Stimulated activated CD8-positive, alpha-beta memory T cell treated with anti-CD3 and anti-CD28 coated beads, Interleukin-12 subunit alpha, Interleukin-12 subunit beta, amount 100 ng/mL, for 24 hours (primary cell): Measurements from ENCODE around the gene OR1M1.
"Not testable (repeated sequence)": the region's sequence is repeated elsewhere in the genome, so short reads cannot be mapped to it uniquely, and the experiment has no call there.

ENCODE experiments used
- DNase-seq: peaks from one replicate; pipeline ENCODE4 v3.0.0-alpha.2; 2020; ENCODE audit errors: extremely low read depth

OR1M1 gene

GRCh38 chr19:9086761-9087160, at the start of gene OR1M1:
TSS of gene OR1M1 (plus strand) at chr19:9087061. CDS start at chr19:9093245, 6,184 bp downstream.
- no peak for DNase-seq

- DNase-seq = no peak
Observed at GRCh38 chr19:9037400-9038062, 49.3 kb upstream of the OR1M1 start.

- DNase-seq = no peak
Observed at GRCh38 chr19:9039728-9040127, 47.1 kb upstream of the OR1M1 start.

- DNase-seq = no peak
Observed at GRCh38 chr19:9040131-9040530, 46.7 kb upstream of the OR1M1 start.

GRCh38 chr19:9041023-9041422, 45.8 kb upstream of the OR1M1 start:
- DNase-seq = no peak

GRCh38 chr19:9043524-9043923, 43.3 kb upstream of the OR1M1 start:
- DNase-seq = no peak

GRCh38 chr19:9044449-9044848, 42.4 kb upstream of the OR1M1 start:
- no peak for DNase-seq

GRCh38 chr19:9046694-9047093, 40.2 kb upstream of the OR1M1 start:
- no peak for DNase-seq

GRCh38 chr19:9052894-9053293, 34.0 kb upstream of the OR1M1 start:
- DNase-seq = no peak

GRCh38 chr19:9053674-9054073, 33.2 kb upstream of the OR1M1 start:
- not testable (repeated sequence) for DNase-seq

GRCh38 chr19:9054207-9054606, 32.7 kb upstream of the OR1M1 start:
- no peak for DNase-seq

GRCh38 chr19:9054765-9055164, 32.1 kb upstream of the OR1M1 start:
- no peak for DNase-seq

GRCh38 chr19:9056131-9056530, 30.7 kb upstream of the OR1M1 start:
- DNase-seq = not testable (repeated sequence)

GRCh38 chr19:9057505-9058258, 29.2 kb upstream of the OR1M1 start:
- DNase-seq = no peak

GRCh38 chr19:9058905-9059667, 27.8 kb upstream of the OR1M1 start:
- DNase-seq = no peak

- no peak for DNase-seq
Observed at GRCh38 chr19:9060564-9061340, 26.1 kb upstream of the OR1M1 start.

GRCh38 chr19:9061879-9062278, 25.0 kb upstream of the OR1M1 start:
- DNase-seq = no peak

GRCh38 chr19:9065457-9066014, 21.3 kb upstream of the OR1M1 start:
- no peak for DNase-seq

- DNase-seq = no peak
Observed at GRCh38 chr19:9070066-9070465, 16.8 kb upstream of the OR1M1 start.

- not testable (repeated sequence) for DNase-seq
Observed at GRCh38 chr19:9071720-9072119, 15.1 kb upstream of the OR1M1 start.

- DNase-seq = no peak
Observed at GRCh38 chr19:9073806-9074205, 13.1 kb upstream of the OR1M1 start.
